Cardiac fibroblast (primary cell): ENCODE data around the gene CYP11A1.
A peak's percentile ranks its signal among the peaks of the same experiment; 100 is the strongest.

ENCODE experiments used
- DNase-seq, 2 donors: peaks; one replicate each; pipeline versions ENCODE4 v3.0.0 to v3.0.0-alpha.2; 2010; ENCODE audit warnings: low read depth in 2 of 2
- H3K4me3 ChIP-seq, 2 donors: replicated peaks in 1 of 2; 1 replicate in 1 of 2; 2 replicates in 1 of 2; pipeline ENCODE4 v1.5.1; 2011; ENCODE audit warnings: low read depth in 2 of 2, low read length in 2 of 2, mild to moderate bottlenecking in 2 of 2, moderate library complexity in 1 of 2
- TF ChIP-seq, protein P1 (sequence below): IDR thresholded peaks from one replicate; pipeline ENCODE4 v1.5.1; 2011; ENCODE audit warnings: low read depth, mild to moderate bottlenecking, low read length, inconsistent platforms

The CYP11A1 gene

DNA sequence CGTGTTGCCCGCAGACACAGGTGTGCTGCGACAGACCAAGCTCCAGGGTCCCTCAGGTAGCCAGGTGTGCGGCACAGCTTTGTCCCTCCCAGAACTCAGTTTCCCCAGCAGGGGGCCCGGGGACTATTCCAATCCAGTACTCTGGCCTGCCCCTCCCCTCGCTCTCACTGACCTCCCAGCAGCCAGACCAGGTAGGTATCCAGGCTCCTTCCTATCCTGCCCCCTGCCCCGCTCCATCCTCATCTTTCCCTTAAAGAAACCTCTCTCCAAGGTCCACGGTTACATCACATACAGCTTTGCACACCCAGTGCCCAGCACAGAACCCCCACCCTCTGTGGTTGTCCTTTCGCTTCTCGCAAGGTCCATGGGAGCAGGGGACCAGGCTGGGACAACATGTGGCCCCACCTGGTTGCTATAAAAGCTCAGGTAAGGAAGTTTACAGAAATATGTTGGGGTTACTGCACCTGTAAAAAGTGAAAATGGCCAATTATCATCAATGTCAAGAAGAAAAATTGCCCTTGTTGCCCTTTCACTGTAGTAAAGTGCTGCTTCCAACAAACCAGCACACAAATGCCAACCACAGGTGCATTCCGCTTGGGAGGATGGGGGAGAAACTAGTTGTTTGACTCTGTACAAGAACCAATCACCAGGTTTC is 7.3 kb upstream of the CYP11A1 start:
- no peak for DNase-seq
- peak overlapping the region; percentile 5 to 63 for H3K4me3 ChIP-seq
- TF ChIP-seq, protein P1, sequence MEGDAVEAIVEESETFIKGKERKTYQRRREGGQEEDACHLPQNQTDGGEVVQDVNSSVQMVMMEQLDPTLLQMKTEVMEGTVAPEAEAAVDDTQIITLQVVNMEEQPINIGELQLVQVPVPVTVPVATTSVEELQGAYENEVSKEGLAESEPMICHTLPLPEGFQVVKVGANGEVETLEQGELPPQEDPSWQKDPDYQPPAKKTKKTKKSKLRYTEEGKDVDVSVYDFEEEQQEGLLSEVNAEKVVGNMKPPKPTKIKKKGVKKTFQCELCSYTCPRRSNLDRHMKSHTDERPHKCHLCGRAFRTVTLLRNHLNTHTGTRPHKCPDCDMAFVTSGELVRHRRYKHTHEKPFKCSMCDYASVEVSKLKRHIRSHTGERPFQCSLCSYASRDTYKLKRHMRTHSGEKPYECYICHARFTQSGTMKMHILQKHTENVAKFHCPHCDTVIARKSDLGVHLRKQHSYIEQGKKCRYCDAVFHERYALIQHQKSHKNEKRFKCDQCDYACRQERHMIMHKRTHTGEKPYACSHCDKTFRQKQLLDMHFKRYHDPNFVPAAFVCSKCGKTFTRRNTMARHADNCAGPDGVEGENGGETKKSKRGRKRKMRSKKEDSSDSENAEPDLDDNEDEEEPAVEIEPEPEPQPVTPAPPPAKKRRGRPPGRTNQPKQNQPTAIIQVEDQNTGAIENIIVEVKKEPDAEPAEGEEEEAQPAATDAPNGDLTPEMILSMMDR: no peak

DNA sequence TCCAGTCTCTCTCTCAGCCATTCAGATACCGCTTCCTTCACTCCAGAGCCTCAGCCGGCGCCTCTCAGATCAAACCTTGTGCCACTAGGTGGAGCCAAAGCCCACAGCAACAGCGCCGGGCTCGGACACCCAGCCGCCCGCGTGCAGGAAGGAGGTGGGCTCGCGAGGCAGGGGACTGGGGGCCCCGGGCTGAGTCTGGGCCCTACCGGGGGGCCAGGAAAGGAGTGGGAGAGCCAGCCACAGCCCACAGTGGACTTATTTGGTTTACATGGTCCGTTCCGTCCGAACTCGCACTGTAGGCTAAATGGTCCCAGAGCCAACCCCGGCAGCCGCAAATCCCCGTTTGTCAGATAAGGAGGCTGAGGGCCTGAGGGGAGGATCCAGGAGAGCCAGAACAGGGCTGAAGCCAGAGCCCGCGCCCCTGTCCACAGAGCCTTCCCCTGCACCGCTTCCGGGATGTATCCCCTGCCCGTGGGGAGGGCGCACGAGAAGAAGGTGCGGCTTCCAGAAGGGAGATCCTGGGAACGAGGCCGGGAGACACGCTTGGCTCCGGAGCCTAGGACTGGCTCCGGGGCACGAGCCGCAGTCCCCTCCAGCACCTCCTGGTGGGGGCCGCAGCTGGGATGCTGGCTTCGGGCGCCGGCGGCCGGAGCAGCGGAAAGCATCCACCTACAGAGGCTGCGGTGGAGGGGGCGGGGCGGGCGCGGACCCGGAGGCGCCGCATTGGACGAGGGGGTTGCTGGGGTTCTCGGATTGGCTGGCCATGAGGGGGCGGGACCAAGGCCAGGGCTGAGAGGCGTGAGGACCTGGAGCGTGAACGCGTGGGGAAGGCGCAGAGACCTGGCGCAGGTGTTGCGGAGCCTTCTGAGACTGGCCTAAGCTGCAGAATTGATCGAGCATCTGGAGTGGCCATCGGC is 6.5 kb upstream of the CYP11A1 start:
- TF ChIP-seq, protein P1: peak; percentile 85
- peak overlapping the region; percentile 63 to 70 for H3K4me3 ChIP-seq
- DNase-seq: peak; percentile 84 to 86

DNA sequence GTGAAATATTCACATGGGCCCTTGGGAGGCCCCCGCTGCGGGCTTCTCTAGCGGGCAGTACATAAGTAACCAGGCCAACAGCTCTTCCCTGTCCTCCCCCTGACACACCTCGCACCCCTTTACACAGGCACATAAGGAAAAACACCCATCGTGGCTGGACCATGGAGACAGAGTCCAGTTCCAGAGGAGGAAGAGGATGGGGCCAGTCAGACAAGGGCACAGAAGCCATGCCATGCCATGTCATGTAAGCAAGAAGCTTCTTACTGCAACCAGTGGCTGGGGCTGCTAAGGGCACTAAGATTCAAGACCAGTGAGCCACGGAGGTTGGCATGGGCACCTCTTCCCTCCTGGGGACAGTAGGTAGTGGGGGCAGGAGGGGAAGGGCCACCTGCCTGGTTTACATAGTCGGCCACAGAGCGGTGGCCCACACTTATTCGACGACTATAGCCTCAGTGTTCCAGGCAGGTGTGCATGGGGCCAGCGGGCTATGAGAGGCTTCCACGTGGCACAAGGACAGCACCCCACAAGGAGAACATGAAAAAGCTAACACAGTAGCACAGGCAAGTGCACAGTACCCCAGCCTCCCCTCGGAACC is 5.7 kb upstream of the CYP11A1 start:
- DNase-seq: no peak
- H3K4me3 ChIP-seq: no peak overlapping the region
- TF ChIP-seq, protein P1: no peak

DNA sequence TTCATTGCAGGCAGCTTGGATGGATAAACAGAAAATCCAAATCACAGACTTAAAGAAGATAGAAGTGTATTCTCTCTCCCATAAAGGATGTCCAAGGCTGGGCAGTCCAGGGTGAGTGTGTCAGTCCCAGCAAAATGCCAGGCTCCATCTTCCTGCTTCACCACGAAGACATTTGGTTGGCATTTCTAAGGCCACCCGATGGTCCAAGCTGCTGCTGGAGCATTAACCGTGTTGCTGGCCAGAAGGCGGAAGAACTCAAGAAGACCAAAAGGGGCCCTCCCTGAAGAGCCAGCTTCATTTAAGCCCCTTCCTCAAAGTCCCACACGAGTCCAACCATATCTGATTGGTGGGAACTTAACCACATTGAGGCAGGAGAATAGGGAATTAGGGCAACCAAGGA is 3.0 kb upstream of the CYP11A1 start:
- no peak overlapping the region for H3K4me3 ChIP-seq
- DNase-seq: no peak
- TF ChIP-seq, protein P1: no peak

DNA sequence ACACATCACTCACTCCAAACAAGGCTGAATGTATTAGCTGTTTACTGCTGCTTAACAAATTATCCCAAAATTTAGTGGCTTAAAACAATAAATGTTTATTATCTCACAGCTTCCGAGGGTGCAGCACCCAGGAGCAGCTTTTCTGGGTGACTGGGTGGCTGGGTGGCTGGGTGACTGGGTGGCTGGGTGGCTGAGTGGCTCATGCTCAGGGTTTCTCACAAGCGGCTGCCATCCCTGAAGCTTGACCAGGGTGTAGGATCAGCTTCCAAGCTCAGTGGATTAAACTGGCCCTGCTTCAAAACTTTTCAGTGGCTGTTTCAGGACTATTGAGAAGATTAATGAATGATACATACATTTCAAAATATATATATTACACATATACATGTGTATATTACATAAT is 2.3 kb upstream of the CYP11A1 start:
- TF ChIP-seq, protein P1: no peak
- H3K4me3 ChIP-seq: no peak overlapping the region
- DNase-seq: no peak

DNA sequence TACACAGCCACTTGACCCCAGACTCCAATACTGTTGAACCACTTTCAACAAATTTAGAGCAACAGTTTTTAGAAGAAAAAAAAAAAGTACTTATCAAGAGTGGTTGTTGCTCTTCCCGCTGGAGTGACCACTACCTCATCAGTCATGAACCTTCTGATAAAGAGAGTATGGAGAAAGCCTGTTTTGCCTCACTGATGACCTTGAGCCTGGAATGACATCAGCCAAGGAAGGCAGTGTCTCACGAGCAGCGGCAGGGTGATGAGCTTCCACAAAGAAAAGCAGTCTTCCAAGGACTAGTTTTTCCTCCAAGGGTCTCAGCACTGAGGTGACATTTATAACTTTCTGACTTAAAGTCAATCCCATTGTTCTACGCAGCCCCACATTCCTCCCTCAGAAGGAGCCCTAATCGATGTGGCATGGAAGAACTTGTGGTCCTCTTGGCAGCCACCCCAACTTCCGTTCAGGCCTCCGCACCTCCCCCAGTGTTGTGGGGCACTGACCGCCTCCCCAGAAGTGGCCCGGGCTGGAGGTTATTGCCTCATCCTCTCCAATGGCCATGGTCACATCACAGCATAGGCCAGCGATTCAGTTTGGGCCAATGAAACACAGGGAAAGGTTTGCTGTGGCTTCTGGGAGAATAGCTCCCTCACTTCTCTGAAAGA is 1.8 kb upstream of the CYP11A1 start:
- H3K4me3 ChIP-seq: no peak overlapping the region
- peak in 1 of 2 donors; percentile 51 for DNase-seq
- TF ChIP-seq, protein P1: no peak
